Activated CD4-positive, alpha-beta T cell treated with anti-CD3 and anti-CD28 coated beads, Interleukin-2, amount 50 U/mL, for 24 hours (primary cell): Measurements from ENCODE around the gene THRAP3.

Source experiments
- DNase-seq, 2 donors: peaks; one replicate each; pipeline ENCODE4 v3.0.0-alpha.2; 2020; ENCODE audit warnings: low read depth in 1 of 2, low spot score in 1 of 2

THRAP3 gene

GRCh38 chr1:36350659-36351226, 126.5 kb downstream of the THRAP3 start:
- DNase-seq = peak; percentile 20 to 27

GRCh38 chr1:36351227-36351977, 127.2 kb downstream of the THRAP3 start:
- DNase-seq = no peak

- DNase-seq = no peak
Measured at GRCh38 chr1:36352125-36352909, 128.1 kb downstream of the THRAP3 start.

- no peak for DNase-seq
Measured at GRCh38 chr1:36352910-36353878, 129.0 kb downstream of the THRAP3 start.

- no peak for DNase-seq
Measured at GRCh38 chr1:36354486-36354885, 130.2 kb downstream of the THRAP3 start.
